IPS-20b (cell line): ENCODE results near the gene SGMS1.
"Not testable (repeated sequence)": the region's sequence is repeated elsewhere in the genome, so short reads cannot be mapped to it uniquely, and the experiment has no call there.

Experiments
- H3K27ac ChIP-seq: one replicate; pipeline ENCODE4 v1.5.1; 2013; ENCODE audit warnings: low read length
- H3K27me3 ChIP-seq: 2 replicates; pipeline ENCODE4 v1.6.1; 2013; ENCODE audit warnings: mild to moderate bottlenecking, low read length, inconsistent platforms; ENCODE audit not compliant: insufficient read depth
- H3K36me3 ChIP-seq: 2 replicates; pipeline ENCODE4 v1.6.1; 2013; ENCODE audit warnings: low read depth, mild to moderate bottlenecking, inconsistent platforms, low read length, moderate library complexity; ENCODE audit not compliant: insufficient read depth
- H3K4me1 ChIP-seq: 2 replicates; pipeline ENCODE4 v1.6.1; 2013; ENCODE audit warnings: mild to moderate bottlenecking, control low read depth, inconsistent platforms, low read length, moderate library complexity; ENCODE audit not compliant: insufficient read depth
- H3K4me3 ChIP-seq: 2 replicates; pipeline ENCODE4 v1.5.1; 2013; ENCODE audit warnings: mild to moderate bottlenecking, low read length, inconsistent platforms
- H3K9ac ChIP-seq: 2 replicates; pipeline ENCODE4 v1.6.1; 2013; ENCODE audit warnings: low read depth, mild to moderate bottlenecking, inconsistent platforms, low read length, moderate library complexity
- H3K9me3 ChIP-seq: 2 replicates; pipeline ENCODE4 v1.6.1; 2013; ENCODE audit warnings: mild to moderate bottlenecking, low read depth, low read length, inconsistent platforms; ENCODE audit not compliant: insufficient read depth

SGMS1 gene

GRCh38 chr10:50623663-50624412, at the start of gene SGMS1:
Gene SGMS1, minus strand, starts transcription at chr10:50623956. Its CDS starts 279,842 bp downstream, at chr10:50344114.
- peaks cover 4% of the 10 kb centered on the region; the same call in 1 of the 2 replicates for H3K27me3 ChIP-seq
- peak within 1 kb of the TSS; percentile 93 for H3K4me3 ChIP-seq
- H3K9me3 ChIP-seq, result no peaks in the 10 kb centered on the region
- H3K36me3 ChIP-seq, result no peaks in the 10 kb centered on the region
- H3K4me1 ChIP-seq, result peaks cover 43% of the 10 kb centered on the region
- peak within 1 kb of the TSS; percentile 98 for H3K9ac ChIP-seq
- H3K27ac ChIP-seq, result peak within 1 kb of the TSS; percentile 97

GRCh38 chr10:50672152-50672551, 48.4 kb upstream of the SGMS1 start:
- H3K9me3 ChIP-seq, result not testable (repeated sequence)

GRCh38 chr10:50671645-50672044, 47.9 kb upstream of the SGMS1 start:
- H3K9me3 ChIP-seq, H3K27me3 ChIP-seq, H3K9ac ChIP-seq, H3K27ac ChIP-seq, H3K4me3 ChIP-seq, H3K36me3 ChIP-seq, H3K4me1 ChIP-seq: not testable (repeated sequence)

More at GRCh38 chr10:50672152-50672551, 48.4 kb upstream of the SGMS1 start:
- H3K27me3 ChIP-seq, H3K4me1 ChIP-seq, H3K4me3 ChIP-seq, H3K27ac ChIP-seq, H3K36me3 ChIP-seq, H3K9ac ChIP-seq: not testable (repeated sequence)

DNA sequence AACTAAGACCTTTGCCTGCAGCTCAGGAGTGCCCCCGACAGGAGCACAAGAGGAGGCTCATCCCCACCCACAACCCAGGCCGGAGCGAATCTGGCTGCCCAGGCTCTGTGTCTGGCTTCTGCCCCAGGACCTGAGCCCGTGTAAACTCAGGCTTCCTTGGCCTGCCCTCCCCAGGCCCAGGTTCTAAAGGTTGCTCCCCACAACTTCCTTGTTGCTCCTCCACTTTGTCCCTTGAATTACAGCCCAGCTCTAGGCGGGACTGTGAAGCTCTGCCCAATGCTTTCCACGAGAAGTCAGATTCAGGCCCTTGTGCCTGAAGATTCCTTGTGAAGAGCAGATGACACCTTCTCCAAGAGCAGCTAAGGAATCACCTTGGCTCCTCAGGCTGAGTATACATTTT, 46.2 kb upstream of the SGMS1 start:
- H3K9me3 ChIP-seq, H3K36me3 ChIP-seq, H3K4me3 ChIP-seq, H3K4me1 ChIP-seq, H3K27me3 ChIP-seq, H3K27ac ChIP-seq, H3K9ac ChIP-seq: not testable (repeated sequence)

- not testable (repeated sequence) for H3K36me3 ChIP-seq, H3K27me3 ChIP-seq, H3K4me1 ChIP-seq, H3K9ac ChIP-seq, H3K9me3 ChIP-seq, H3K4me3 ChIP-seq, H3K27ac ChIP-seq
Measured at GRCh38 chr10:50667353-50667752, 43.6 kb upstream of the SGMS1 start.

DNA sequence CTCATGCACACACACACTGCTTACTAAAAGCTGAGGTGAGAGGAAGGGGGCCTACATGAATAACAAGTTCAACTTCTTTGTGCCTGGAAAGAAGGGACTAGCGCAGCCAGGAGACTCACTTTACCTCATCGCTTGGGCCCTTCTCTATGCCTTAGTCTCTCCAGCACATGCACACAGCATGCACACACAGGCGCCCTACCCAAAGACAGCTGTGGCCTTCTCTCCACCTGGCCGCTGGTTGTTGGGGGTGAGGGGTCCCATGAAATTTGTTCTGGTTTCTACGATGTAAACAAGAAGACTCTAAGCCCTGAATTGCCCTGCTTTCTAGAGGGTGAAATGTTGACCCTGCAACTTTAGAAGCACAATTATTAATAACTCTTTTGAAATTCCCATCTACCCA, 38.7 kb upstream of the SGMS1 start:
- not testable (repeated sequence) for H3K9me3 ChIP-seq, H3K36me3 ChIP-seq, H3K27ac ChIP-seq, H3K4me3 ChIP-seq, H3K27me3 ChIP-seq, H3K4me1 ChIP-seq, H3K9ac ChIP-seq

- not testable (repeated sequence) for H3K36me3 ChIP-seq, H3K9ac ChIP-seq
Measured at GRCh38 chr10:50661563-50661962, 37.8 kb upstream of the SGMS1 start.

GRCh38 chr10:50659865-50660730, 36.3 kb upstream of the SGMS1 start:
- not testable (repeated sequence) for H3K9ac ChIP-seq, H3K9me3 ChIP-seq, H3K4me3 ChIP-seq, H3K27ac ChIP-seq, H3K4me1 ChIP-seq, H3K36me3 ChIP-seq, H3K27me3 ChIP-seq

More at GRCh38 chr10:50661563-50661962, 37.8 kb upstream of the SGMS1 start:
- not testable (repeated sequence) for H3K27me3 ChIP-seq, H3K4me3 ChIP-seq, H3K9me3 ChIP-seq, H3K27ac ChIP-seq, H3K4me1 ChIP-seq

DNA sequence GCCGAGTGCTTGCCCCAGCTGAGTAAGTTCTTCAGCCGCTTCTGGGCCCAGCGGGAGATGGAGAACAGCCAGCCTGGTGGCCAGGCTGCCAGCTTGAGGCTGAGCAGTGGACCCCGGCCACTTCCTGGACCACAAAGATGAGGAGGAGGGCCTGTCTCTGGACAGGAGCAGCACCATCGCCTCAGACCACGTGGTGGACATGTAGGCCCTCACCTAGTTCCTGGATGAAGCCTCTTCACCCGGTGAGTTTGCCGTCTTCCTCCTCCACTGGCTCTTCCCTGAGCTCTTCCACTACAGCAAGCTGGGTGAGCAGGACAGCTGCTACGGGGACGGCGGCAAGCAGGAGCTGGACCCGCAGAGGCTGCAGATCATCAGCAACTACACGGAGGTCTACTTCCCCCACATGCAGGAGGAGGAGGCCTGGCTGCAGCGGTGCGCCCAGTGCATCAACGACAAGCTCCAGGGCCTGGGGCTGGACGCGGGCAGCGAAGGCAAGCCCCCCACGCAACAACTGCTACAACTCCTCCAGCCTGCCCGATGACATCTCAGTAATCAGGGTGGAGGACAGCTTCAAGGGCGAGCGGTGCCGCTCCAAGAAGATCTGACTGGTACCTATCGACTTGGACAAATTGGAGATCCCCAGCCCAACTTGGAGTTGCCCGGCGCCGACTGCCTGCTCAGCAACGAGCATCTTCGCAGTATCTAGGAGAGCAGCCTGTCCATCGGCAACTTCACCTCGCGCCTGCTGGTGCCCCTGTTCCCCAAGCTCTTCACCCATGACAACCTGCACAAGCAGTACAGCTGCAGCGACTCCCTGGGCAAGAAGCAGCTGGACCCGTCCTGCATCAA, 35.5 kb upstream of the SGMS1 start:
- H3K9me3 ChIP-seq, H3K27me3 ChIP-seq, H3K36me3 ChIP-seq, H3K4me1 ChIP-seq, H3K27ac ChIP-seq, H3K9ac ChIP-seq, H3K4me3 ChIP-seq: not testable (repeated sequence)

GRCh38 chr10:50658165-50658564, 34.4 kb upstream of the SGMS1 start:
- no peak overlapping the region for H3K27ac ChIP-seq
- H3K4me1 ChIP-seq, result no peaks in the 10 kb centered on the region
- no peaks in the 10 kb centered on the region for H3K27me3 ChIP-seq
- H3K9ac ChIP-seq, result no peak overlapping the region
- no peaks in the 10 kb centered on the region for H3K36me3 ChIP-seq
- H3K4me3 ChIP-seq, result no peak overlapping the region
- H3K9me3 ChIP-seq, result no peaks in the 10 kb centered on the region

- H3K36me3 ChIP-seq, result no peaks in the 10 kb centered on the region
- no peak overlapping the region for H3K4me3 ChIP-seq
- H3K27me3 ChIP-seq, result no peaks in the 10 kb centered on the region
- H3K9me3 ChIP-seq, result no peaks in the 10 kb centered on the region
- no peak overlapping the region for H3K9ac ChIP-seq
- no peak overlapping the region for H3K27ac ChIP-seq
- no peaks in the 10 kb centered on the region for H3K4me1 ChIP-seq
Measured at GRCh38 chr10:50653758-50654157, 30.0 kb upstream of the SGMS1 start.
